Cortex of kidney (tissue), 1 donor: Measurements from ENCODE around the gene GVQW3.

Experiments used
- DNase-seq: peaks from one replicate; lab custom pipeline; 2025; lab: John Stamatoyannopoulos, UW

Gene GVQW3

GRCh38 chr11:76445121-76446084 lies 64.3 kb downstream of the GVQW3 start:
- peak; percentile 7 for DNase-seq

GRCh38 chr11:76448506-76448905 lies 67.4 kb downstream of the GVQW3 start:
- no peak for DNase-seq

DNA sequence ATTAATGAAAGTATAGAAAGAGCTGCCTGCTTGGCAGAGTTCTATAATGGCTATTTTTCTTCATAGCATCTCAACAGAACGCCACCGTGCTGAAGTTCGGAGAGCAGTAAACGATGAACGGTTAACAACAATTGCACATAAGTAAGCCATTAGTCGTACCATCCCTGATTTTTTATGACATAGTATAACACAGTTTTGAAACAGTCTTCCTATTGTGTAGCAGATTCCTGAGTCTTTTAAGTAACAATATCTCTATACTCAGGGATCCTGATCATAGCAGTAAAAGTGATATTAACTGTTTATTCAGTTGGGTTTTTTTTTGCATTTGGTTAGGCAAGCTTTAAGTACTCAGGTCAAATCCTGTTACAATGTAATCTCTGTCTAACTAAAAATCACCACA lies 72.1 kb downstream of the GVQW3 start:
- no peak for DNase-seq

GRCh38 chr11:76455331-76455730 lies 74.2 kb downstream of the GVQW3 start:
- DNase-seq: no peak

- no peak for DNase-seq
Measured at GRCh38 chr11:76455931-76456330, 74.8 kb downstream of the GVQW3 start.

GRCh38 chr11:76456571-76456970 lies 75.4 kb downstream of the GVQW3 start:
- no peak for DNase-seq
